ENCODE data around the gene OXGR1.
"Not testable (repeated sequence)": the region's sequence is repeated elsewhere in the genome, so short reads cannot be mapped to it uniquely, and the experiment has no call there.

Gene OXGR1

DNA sequence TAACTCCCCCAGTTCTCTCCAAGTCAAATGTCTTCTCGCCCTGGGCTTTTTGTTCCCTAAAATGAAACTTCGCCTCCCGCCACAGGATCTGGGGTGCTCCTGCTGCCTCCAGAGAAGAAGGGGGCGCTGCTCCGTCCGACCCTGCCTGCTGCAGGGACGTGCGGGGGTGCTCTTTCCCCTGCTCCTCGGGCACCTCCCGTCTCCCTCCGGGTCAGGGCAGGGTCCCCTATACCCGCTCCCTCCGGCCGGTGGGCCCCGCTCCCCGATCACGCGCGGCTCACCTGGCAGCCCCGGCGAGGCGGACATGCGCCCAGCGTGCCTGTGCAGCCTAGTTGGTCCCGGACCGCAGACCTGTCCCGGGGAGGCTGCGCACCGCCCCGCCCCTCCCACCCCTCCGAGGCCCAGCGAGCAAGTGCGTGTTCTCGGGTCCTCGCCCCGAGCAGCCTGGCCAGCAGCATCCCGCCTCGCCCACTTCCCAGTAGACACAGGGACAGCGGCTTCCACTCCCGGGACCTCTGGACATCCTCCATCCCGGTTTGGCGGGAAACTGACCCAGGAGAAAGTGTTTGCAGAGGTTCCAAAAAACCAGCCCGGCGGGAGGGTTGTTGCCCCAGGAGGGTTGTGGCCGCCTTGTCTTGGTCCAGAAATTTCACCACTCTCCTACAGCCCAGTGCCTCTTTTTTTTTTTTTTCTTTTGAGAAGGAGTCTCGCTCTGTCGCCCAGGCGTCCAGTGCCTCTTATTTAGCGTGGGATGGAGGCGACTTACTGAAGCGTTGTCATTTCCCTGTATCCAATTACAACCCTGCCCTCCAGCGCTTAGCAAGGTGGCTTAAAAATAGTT is at the start of gene OXGR1:
OXGR1 (minus strand) TSS at position 460 of the 841 bp plus-strand sequence. CDS start 6,717 bp downstream, outside the sequence.
- DNase-seq = no peak

DNA sequence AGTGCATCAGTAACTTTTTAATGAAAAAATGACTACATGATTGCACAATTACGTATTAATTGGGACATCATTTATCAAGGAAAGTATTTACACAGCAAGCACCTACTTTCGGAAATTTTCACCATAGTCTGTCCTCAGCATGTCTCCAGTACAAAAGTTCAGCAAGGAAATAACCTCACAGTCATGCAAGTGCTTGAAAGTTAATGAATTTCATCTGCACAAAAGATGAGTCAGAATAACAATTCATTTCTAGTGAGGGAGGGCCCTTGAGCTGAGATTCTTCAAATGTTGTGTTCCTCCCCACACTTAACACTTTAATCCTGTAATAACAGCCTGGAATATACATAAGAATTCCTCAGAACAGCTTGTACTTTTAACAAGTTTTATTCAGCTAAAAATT is 49.0 kb upstream of the OXGR1 start:
- no peak for DNase-seq

- DNase-seq = no peak
Measured at GRCh38 chr13:97030705-97031452, 36.6 kb upstream of the OXGR1 start.

DNA sequence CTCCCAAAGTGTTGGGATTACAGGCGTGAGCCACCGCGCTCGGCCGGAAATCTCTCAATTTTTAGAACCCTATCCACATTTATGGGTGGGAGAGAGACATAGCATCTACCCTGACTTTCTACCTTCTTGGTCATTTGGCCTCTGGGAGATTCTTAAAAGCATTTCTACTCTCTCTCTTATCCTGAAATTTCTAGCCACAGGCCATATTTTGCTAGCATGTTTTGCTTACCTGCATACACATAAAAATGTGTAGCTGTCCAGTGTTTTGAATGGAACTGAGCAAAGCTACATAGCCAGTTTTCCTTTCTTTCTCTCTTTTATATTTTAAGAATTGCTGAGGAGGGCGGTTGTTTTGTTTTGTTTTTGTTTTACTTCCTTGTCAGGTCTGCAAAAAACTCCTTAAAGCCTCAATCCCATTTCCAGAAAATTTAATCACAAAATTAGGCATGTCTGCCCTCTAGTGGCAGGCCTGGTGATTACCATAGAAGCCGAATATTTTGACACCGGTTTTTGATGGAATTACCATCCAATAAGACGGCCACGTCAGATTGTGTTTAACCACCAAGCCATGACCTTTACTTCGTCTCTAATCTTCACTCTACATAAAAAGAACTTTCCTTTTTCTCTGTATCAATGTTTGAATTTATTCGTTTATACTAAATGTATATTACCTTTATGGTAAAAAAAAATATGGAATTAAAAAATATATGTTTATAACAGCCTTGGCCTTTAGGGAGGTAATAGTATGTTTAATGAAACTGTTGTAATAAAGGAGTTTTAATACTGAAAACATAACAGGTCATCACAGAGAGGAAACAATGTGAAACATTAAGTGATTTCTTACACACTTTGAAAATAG is 34.4 kb upstream of the OXGR1 start:
- DNase-seq = peak; percentile 73

- no peak for DNase-seq
Measured at GRCh38 chr13:97027162-97027554, 32.9 kb upstream of the OXGR1 start.

GRCh38 chr13:97026531-97027161 is 32.4 kb upstream of the OXGR1 start:
- DNase-seq = no peak

GRCh38 chr13:97023812-97024211 is 29.5 kb upstream of the OXGR1 start:
- not testable (repeated sequence) for DNase-seq

- DNase-seq = no peak
Measured at GRCh38 chr13:97023117-97023516, 28.8 kb upstream of the OXGR1 start.

DNA sequence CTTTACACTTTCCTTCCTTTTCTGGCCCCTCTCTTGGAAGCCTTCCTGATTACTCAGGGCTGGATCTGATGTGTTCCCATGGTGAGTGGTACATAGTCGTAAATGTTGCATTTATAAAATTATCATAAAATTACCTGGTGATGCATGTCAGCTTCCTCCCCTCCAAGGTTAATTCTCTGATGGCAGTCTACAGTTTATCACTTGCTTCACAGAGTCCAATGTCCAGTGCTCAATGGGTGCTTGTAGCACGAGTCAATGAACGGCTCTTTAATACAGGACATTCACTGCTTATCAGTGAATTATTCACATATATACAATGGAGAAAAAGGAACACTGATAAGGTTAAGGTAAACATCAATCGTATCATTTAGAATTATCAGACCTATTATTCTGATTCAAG is 27.0 kb upstream of the OXGR1 start:
- no peak for DNase-seq

DNA sequence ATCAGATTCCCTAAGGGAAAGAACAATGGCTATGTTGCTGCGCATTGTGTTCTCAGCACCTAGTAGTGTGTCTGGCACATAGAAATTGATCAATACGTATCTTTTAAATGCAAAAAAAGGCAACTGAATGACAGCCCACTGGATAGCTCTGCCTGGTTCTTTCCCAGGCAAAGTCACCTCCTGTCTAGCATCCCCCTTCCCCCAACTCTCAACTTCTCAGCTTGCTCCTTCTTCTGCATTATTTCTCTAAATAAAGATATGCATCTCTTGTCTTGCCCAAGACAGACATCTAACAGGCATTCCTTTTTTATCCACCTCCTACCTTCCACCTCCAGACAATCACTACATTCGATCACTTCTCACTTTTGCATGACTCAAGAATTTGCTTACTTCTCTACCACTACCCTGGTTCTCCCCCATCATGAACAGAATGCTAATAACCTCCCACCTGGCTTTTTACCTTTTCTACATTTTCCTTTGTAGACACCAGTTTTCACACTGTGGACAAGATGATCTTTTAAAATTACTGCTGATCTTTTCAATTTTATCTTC is 26.5 kb upstream of the OXGR1 start:
- no peak for DNase-seq

GRCh38 chr13:97020194-97020593 is 25.9 kb upstream of the OXGR1 start:
- no peak for DNase-seq

DNA sequence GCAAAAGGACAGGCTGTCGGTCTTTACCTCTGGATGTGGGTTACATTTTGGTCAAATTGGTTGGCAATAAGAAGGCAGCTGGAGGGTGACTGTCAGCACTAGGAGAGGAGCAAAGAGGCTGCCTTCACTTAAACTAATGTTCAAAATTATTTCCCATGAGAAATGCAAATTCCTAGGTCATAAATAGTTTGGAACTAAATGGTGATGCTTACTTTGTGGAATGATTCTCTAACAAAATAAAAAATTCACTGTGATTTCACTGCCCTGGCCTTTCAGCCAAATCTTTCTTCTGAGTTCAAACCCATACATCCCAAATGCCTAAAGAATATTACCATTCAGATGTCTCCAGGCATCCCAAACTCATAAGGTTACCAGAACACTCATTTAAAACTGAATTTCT is 25.0 kb upstream of the OXGR1 start:
- no peak for DNase-seq

DNA sequence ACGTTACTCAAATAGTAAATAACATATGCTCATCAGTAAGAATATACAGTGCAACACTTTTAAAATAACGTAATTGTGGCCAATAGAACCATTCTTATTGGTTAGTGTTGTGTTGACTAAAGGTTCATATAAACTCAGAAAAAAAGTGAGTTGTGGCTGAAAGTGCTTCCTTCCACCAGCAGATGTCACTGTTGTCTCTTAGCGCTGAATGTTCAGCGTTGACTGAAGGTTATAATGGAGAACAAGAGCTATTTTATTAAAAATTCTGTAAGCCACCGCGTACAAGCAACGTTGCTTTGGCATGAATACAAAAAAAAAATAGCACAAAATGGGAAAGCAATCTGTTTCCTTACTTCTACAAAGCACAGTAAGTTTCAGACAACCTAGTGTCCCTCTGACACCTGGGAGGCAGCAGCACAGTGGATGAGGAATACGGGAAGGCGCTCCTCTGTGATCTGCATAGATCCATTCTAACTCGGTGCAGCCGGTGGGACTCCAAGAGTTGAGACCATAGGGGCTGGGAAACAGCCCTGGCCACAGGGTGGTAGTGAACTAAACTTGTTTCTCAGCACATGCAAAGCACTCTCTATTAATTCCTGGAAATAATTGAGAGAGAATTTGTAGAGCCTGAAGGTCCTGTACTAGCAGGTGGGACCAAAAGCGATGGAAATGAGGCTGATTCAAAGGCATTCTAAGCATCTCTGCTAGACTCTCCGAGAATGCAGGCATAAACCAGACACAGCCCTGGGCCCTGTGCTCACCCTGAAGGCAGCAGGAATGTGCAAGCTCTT is 23.9 kb upstream of the OXGR1 start:
- DNase-seq = peak; percentile 28

DNA sequence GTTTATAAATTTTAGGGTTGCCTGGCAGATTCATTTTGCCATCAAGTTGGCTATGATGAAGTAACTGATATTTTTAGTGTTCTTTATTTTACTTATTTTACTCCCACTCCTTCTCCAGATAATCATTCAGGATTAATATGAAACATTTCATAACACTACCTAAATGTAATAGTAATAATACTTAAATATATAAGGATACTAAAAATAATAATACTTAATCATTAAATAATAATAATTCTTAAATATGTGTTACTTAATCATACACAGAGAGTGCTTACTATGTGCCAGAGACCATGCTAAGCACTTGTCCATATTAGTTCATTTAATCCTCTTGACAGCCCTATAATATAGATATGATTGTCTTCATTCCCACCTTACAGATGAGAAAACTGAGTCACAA is 23.0 kb upstream of the OXGR1 start:
- DNase-seq = no peak

GRCh38 chr13:97015661-97016350 is 21.5 kb upstream of the OXGR1 start:
- DNase-seq = no peak

GRCh38 chr13:97012251-97013048 is 18.2 kb upstream of the OXGR1 start:
- DNase-seq = no peak

GRCh38 chr13:97011446-97012131 is 17.3 kb upstream of the OXGR1 start:
- DNase-seq = no peak

DNA sequence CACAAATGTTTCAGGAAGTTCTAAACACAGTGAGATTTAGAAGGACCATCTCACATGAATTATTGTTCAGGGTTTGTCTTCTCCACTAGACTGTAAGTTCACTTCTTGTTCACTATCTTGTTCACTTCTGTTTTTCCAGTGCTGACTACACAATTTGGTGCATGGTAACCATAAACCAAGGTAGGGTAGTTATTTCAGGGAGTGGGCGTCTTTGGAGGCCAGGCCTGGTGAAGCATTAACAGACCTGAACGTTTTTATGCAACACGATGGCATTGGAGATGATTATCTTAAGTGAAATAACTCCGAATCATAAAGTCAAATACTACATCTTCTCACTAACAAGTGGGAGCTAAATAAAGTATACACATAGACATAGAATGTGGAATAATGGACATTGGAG is 14.4 kb upstream of the OXGR1 start:
- no peak for DNase-seq

DNA sequence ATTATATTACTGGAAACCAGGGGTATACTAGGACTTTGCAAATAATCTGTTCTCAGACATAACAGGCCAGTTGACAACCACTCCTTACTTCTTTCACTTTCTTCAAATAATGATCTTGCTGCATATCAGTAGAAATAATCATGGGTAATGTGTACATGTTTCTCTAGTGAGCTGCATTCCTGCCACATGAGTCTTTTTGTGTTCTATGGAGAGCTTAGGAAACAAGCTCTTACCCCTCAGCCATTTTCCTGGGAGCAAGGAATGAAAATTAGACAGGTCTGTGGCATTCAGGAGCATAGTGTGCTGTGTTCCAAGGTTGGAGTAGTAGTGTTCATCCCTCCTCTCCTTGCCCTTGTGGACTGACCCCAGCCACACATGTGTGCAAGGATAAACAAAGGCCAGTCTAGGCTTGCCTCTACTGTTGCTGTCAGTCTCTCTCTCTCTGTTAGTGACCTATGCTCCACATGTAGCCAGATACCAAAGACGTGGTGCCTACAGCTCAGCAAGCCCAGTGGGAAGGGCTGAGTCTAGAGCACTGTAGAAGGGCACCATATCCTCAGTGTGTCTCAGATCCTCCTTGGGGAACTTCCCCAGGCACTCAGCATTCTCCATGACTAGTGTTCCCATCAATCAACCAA is 11.5 kb upstream of the OXGR1 start:
- no peak for DNase-seq
